SK-N-SH (cell line): ENCODE measurements around the gene POLR1C. TPM values are rescaled to one million over a fixed set of nuclear protein-coding genes. Genes with fewer than 3 reads are reported as not detected.

Source experiments
- CTCF ChIA-PET: fragments of 300-600, 350-600 bp; formaldehyde crosslinking; extraction: SDS; loops from one replicate; lab custom pipeline; 2021; lab: Yijun Ruan, JAX
- POLR2A ChIA-PET: fragments of 350-600 bp; sonication (Branson Sonifier 250); formaldehyde crosslinking; extraction: SDS; loops from one replicate; lab custom pipeline; 2020; ENCODE audit warnings: antibody characterized with exemption, inconsistent platforms; lab: Yijun Ruan, JAX
- DNase-seq: peaks from one replicate; pipeline ENCODE4 v3.0.0; 2012
- H2AFZ ChIP-seq: fragments of 200-600 bp; sonication (generic); 2 replicates; pipeline ENCODE4 v1.8.1; 2016; ENCODE audit warnings: antibody characterized with exemption, mild to moderate bottlenecking, low read depth
- H3F3A ChIP-seq: fragments of 200-600 bp; sonication (generic); replicated peaks from 2 replicates; pipeline ENCODE3; 2016; ENCODE audit warnings: antibody characterized with exemption, mild to moderate bottlenecking; ENCODE audit not compliant: insufficient read depth
- H3K27ac ChIP-seq, 2 experiments: fragments of 200-500 bp in 1 of 2; fragments of 200-600 bp in 1 of 2; sonication (Bioruptor generic) in 1 of 2; sonication (generic), shearing (Covaris generic) in 1 of 2; 2 replicates each; pipeline versions ENCODE4 v1.5.1 to v1.6.1; 2014 to 2016; ENCODE audit warnings: low read depth in 2 of 2, inconsistent platforms in 1 of 2, low read length in 1 of 2, mild to moderate bottlenecking in 1 of 2, mixed read lengths in 1 of 2
- H3K27me3 ChIP-seq: fragments of 200-600 bp; sonication (generic), shearing (Covaris generic); 2 replicates; pipeline ENCODE4 v1.6.1; 2016; ENCODE audit warnings: mixed run types; ENCODE audit not compliant: insufficient read depth
- H3K36me3 ChIP-seq, 2 experiments: fragments of 200-500 bp in 1 of 2; fragments of 200-600 bp in 1 of 2; sonication (Bioruptor generic) in 1 of 2; sonication (generic) in 1 of 2; replicated peaks in 1 of 2; 2 replicates each; pipeline versions ENCODE3 to v1.5.1; 2014 to 2016; ENCODE audit warnings: low read length in 1 of 2, mild to moderate bottlenecking in 1 of 2; ENCODE audit not compliant: insufficient read depth in 2 of 2, control insufficient read depth in 1 of 2
- H3K4me1 ChIP-seq, 2 experiments: fragments of 200-500 bp in 1 of 2; fragments of 200-600 bp in 1 of 2; sonication (Bioruptor generic) in 1 of 2; sonication (generic), shearing (Covaris generic) in 1 of 2; 2 replicates each; pipeline versions ENCODE4 v1.5.1 to v1.6.1; 2014 to 2016; ENCODE audit warnings: low read depth in 1 of 2, low read length in 1 of 2, mixed run types in 1 of 2; ENCODE audit not compliant: insufficient read depth in 2 of 2, control insufficient read depth in 1 of 2
- H3K4me2 ChIP-seq: fragments of 200-600 bp; sonication (generic), shearing (Covaris generic); 2 replicates; pipeline ENCODE4 v1.6.1; 2017; ENCODE audit warnings: mixed run types
- H3K4me3 ChIP-seq, 2 experiments: fragments of 200-500 bp in 1 of 2; fragments of 200-600 bp in 1 of 2; sonication (Bioruptor generic) in 1 of 2; sonication (generic), shearing (Covaris generic) in 1 of 2; 2 replicates each; pipeline versions ENCODE4 v1.5.1 to v1.8.1; 2014 to 2016; ENCODE audit warnings: low read depth in 2 of 2, inconsistent platforms in 1 of 2, low read length in 1 of 2, mild to moderate bottlenecking in 1 of 2, mixed read lengths in 1 of 2, moderate library complexity in 1 of 2
- H3K79me2 ChIP-seq: fragments of 200-600 bp; sonication (generic); 2 replicates; pipeline ENCODE4 v1.8.1; 2017; ENCODE audit warnings: mild to moderate bottlenecking; ENCODE audit not compliant: insufficient read depth
- H3K9ac ChIP-seq: fragments of 200-600 bp; sonication (generic); 2 replicates; pipeline ENCODE4 v1.6.1; 2017; ENCODE audit warnings: mixed run types
- H3K9me2 ChIP-seq: fragments of 200-600 bp; sonication (generic); 2 replicates; pipeline ENCODE4 v1.6.1; 2017; ENCODE audit warnings: mixed run types
- H3K9me3 ChIP-seq: fragments of 200-600 bp; sonication (generic); 2 replicates; pipeline ENCODE4 v1.6.1; 2017; ENCODE audit warnings: mixed run types, mild to moderate bottlenecking, moderate library complexity
- H4K20me1 ChIP-seq: fragments of 200-600 bp; sonication (generic); 2 replicates; pipeline ENCODE4 v1.6.1; 2017; ENCODE audit warnings: mild to moderate bottlenecking, mixed run types; ENCODE audit not compliant: insufficient read depth
- CHD2 ChIP-seq: fragments of 150-350 bp; IDR thresholded peaks from 2 replicates; pipeline ENCODE4 v1.6.1; 2018; ENCODE audit warnings: low read length; ENCODE audit not compliant: partially characterized antibody
- ELF1 ChIP-seq: IDR thresholded peaks from 2 replicates; pipeline ENCODE4 v1.4.0; 2012
- EZH2phosphoT487 ChIP-seq: fragments of 200-600 bp; sonication (generic); IDR thresholded peaks from 2 replicates; pipeline ENCODE4 v1.6.1; 2017; ENCODE audit warnings: low read depth, mixed run types, mild to moderate bottlenecking, antibody characterized with exemption, moderate library complexity, borderline replicate concordance
- FOXJ3 ChIP-seq: sonication (generic); formaldehyde crosslinking; IDR thresholded peaks from 2 replicates; pipeline ENCODE4 v1.5.1; 2020; ENCODE audit warnings: mild to moderate bottlenecking, missing genetic modification reagents
- GABPA ChIP-seq: IDR thresholded peaks from 2 replicates; pipeline ENCODE4 v1.4.0; 2012; ENCODE audit warnings: low read depth, mild to moderate bottlenecking
- GATA2 ChIP-seq: sonication (generic); formaldehyde crosslinking; IDR thresholded peaks from 2 replicates; pipeline ENCODE4 v1.5.0; 2020; ENCODE audit warnings: mild to moderate bottlenecking, missing genetic modification reagents
- JUND ChIP-seq: IDR thresholded peaks from 2 replicates; pipeline ENCODE4 v1.4.0; 2012
- MEF2A ChIP-seq: IDR thresholded peaks from 2 replicates; pipeline ENCODE4 v1.4.0; 2012; ENCODE audit warnings: low read depth, borderline replicate concordance
- MXI1 ChIP-seq: IDR thresholded peaks from 2 replicates; pipeline ENCODE4 v1.6.1; 2012; ENCODE audit warnings: mild to moderate bottlenecking, low read depth, low read length, improper control_type of control experiment
- NFIC ChIP-seq: IDR thresholded peaks from 2 replicates; pipeline ENCODE4 v1.4.0; 2012; ENCODE audit warnings: borderline replicate concordance
- NRF1 ChIP-seq: IDR thresholded peaks from 2 replicates; pipeline ENCODE4 v1.6.1; 2012; ENCODE audit warnings: low read depth, mild to moderate bottlenecking, low read length
- RFX5 ChIP-seq: IDR thresholded peaks from 2 replicates; pipeline ENCODE4 v1.6.1; 2012; ENCODE audit warnings: mild to moderate bottlenecking, improper control_type of control experiment, low read length
- SMC3 ChIP-seq: IDR thresholded peaks from 2 replicates; pipeline ENCODE4 v1.6.1; 2012; ENCODE audit warnings: low read depth, low read length, improper control_type of control experiment
- TCF12 ChIP-seq: IDR thresholded peaks from 2 replicates; pipeline ENCODE4 v1.4.0; 2012
- YY1 ChIP-seq: IDR thresholded peaks from 2 replicates; pipeline ENCODE4 v1.4.0; 2012; ENCODE audit warnings: low read depth, mild to moderate bottlenecking
- WGBS: methylation state at CpG from one replicate; pipeline ENCODE4 v1.1.6; 2017; ENCODE audit warnings: low lambda C conversion rate; 5-methylcytosine and 5-hydroxymethylcytosine counted together
- polyA plus RNA-seq, 3 experiments: library from polyadenylated mRNA; depleted of rRNA; stranded (reverse); fragments of >200 nt; gene quantifications; 2 replicates each; pipeline ENCODE4 v1.2.3, GENCODE V29; 2012
- TF ChIP-seq, protein P1 (sequence below): fragments of 150-350 bp; IDR thresholded peaks from 2 replicates; pipeline ENCODE4 v1.6.1; 2017; ENCODE audit warnings: antibody characterized with exemption, low read length, low read depth, borderline replicate concordance
- TF ChIP-seq, protein P2 (sequence below): fragments of 150-350 bp; IDR thresholded peaks from 2 replicates; pipeline ENCODE4 v1.6.1; 2016; ENCODE audit warnings: mild to moderate bottlenecking, low read depth, low read length
- TF ChIP-seq, protein P3 (sequence below): IDR thresholded peaks from 2 replicates; pipeline ENCODE4 v1.4.0; 2012; ENCODE audit warnings: low read depth
- TF ChIP-seq, protein P4 (sequence below): IDR thresholded peaks from 2 replicates; pipeline ENCODE4 v1.6.1; 2012; ENCODE audit warnings: mild to moderate bottlenecking, low read depth, low read length, moderate library complexity
- TF ChIP-seq, protein P5 (sequence below): IDR thresholded peaks from 2 replicates; pipeline ENCODE4 v1.4.0; 2012; ENCODE audit warnings: low read depth, borderline replicate concordance

POLR1C gene
- polyA plus RNA-seq, 1 of the 3 experiments (the other 2 are of a cell fraction): 59.1 TPM

DNA sequence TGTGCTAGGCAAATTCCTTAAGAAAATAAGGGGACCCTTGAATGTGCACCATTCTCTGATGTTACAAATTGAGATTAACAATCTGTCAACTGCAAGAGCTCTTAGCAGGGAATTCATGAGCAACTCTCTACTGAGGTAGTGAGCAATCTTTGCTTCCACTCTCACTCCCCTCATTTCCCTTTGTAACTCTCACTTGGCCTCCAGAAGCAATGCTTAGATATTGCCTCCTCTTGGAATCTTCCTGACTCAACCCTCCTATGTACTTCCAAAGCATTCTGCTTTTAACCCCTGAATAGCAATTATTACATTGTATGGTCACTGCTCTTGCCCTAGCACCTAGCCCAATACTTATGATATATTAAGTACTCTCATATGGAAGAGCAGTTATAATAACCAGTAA, 42.4 kb downstream of the POLR1C start:
- H3K36me3 ChIP-seq: peaks cover 63 to 87% of the 10 kb centered on the region in 2 experiments
- H3K9me2 ChIP-seq: no peaks in the 10 kb centered on the region
- ChIA-PET POLR2A (no interaction called here), CTCF (no interaction called here)
- H3F3A ChIP-seq: no peaks in the 10 kb centered on the region
- no peak overlapping the region for H3K4me2 ChIP-seq
- H3K4me1 ChIP-seq: no peaks in the 10 kb centered on the region
- no peaks in the 10 kb centered on the region for H3K9me3 ChIP-seq
- no peak for TF ChIP-seq MEF2A
- TF ChIP-seq MXI1: no peak
- TF ChIP-seq NFIC: no peak
- TF ChIP-seq FOXJ3: no peak
- TF ChIP-seq TCF12: no peak
- no peak for TF ChIP-seq ELF1
- TF ChIP-seq, protein P1, sequence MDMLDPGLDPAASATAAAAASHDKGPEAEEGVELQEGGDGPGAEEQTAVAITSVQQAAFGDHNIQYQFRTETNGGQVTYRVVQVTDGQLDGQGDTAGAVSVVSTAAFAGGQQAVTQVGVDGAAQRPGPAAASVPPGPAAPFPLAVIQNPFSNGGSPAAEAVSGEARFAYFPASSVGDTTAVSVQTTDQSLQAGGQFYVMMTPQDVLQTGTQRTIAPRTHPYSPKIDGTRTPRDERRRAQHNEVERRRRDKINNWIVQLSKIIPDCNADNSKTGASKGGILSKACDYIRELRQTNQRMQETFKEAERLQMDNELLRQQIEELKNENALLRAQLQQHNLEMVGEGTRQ: no peak
- no peak for TF ChIP-seq CHD2
- TF ChIP-seq, protein P2, sequence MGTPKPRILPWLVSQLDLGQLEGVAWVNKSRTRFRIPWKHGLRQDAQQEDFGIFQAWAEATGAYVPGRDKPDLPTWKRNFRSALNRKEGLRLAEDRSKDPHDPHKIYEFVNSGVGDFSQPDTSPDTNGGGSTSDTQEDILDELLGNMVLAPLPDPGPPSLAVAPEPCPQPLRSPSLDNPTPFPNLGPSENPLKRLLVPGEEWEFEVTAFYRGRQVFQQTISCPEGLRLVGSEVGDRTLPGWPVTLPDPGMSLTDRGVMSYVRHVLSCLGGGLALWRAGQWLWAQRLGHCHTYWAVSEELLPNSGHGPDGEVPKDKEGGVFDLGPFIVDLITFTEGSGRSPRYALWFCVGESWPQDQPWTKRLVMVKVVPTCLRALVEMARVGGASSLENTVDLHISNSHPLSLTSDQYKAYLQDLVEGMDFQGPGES: no peak
- TF ChIP-seq JUND: no peak
- TF ChIP-seq SMC3: no peak
- TF ChIP-seq, all 33 proteins: peak for 0
- H3K4me3 ChIP-seq: no peak overlapping the region
- no peaks in the 10 kb centered on the region for H3K79me2 ChIP-seq
- no peak overlapping the region for H3K9ac ChIP-seq
- no peak overlapping the region for H2AFZ ChIP-seq
- H3K27me3 ChIP-seq: no peaks in the 10 kb centered on the region
- DNase-seq: no peak
- H3K27ac ChIP-seq: no peak overlapping the region
- no peaks in the 10 kb centered on the region for H4K20me1 ChIP-seq

DNA sequence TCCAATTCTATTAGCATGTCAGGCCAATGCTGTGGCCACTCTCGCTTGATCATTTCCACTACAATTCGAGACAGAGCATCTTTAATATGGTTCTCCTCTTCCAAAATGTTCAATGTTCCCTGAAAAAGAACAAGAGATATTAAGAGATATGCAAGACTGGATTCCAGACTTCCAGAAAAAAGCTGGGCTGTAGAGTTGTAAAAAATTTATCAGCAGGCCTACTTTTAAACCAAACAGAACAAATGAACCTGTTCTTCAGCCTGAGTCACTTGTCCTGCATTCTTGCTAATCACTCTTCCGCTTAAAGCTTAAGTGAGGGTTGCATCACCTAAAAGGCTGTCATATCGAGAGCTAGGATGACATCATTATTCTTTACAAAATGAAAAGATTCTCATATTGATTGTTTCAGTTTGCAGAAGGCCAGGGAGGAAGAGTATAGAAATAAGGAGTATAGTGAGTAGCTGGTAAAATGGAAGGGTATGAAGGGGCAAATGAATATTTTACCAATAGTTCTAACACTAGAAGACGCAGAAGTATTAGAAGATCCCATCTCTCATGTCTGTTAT, 54.1 kb downstream of the POLR1C start:
- 92% methylated on average over 5 of the region's 5 CpGs for WGBS
- Histone ChIP-seq H3K9me2 (no peaks in the 10 kb centered on the region), H3F3A (peaks cover 13% of the 10 kb centered on the region), H4K20me1 (no peaks in the 10 kb centered on the region), H3K27me3 (no peaks in the 10 kb centered on the region), H3K4me3 (no peak overlapping the region), H3K4me1 (no peaks in the 10 kb centered on the region; a peak in 1 of 4 replicates), H2AFZ (no peak overlapping the region), H3K36me3 (peaks cover 39 to 55% of the 10 kb centered on the region in 2 experiments), H3K27ac (no peak overlapping the region), H3K79me2 (peaks cover 37% of the 10 kb centered on the region), H3K9me3 (no peaks in the 10 kb centered on the region), H3K4me2 (no peak overlapping the region), H3K9ac (no peak overlapping the region)
- ChIA-PET CTCF (interaction anchor here (0.6 to 1.3 kb wide), 3 partner anchors 61 to 588 kb away, joined by 3 read pairs; partner anchors contain the start of gene CAPN11), POLR2A (interaction anchor here (0.6 kb wide), 1 partner anchor 11 kb away, joined by 3 read pairs; no protein-coding TSS in a partner anchor)
- DNase-seq: no peak
- TF ChIP-seq RFX5 (no peak), SMC3 (no peak), GATA2 (CRISPR knock-in tag) (no peak), FOXJ3 (no peak), GABPA (no peak), YY1 (no peak), EZH2phosphoT487 (no peak), NRF1 (no peak)
- TF ChIP-seq, protein P3, sequence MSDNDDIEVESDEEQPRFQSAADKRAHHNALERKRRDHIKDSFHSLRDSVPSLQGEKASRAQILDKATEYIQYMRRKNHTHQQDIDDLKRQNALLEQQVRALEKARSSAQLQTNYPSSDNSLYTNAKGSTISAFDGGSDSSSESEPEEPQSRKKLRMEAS: no peak
- TF ChIP-seq, protein P4, sequence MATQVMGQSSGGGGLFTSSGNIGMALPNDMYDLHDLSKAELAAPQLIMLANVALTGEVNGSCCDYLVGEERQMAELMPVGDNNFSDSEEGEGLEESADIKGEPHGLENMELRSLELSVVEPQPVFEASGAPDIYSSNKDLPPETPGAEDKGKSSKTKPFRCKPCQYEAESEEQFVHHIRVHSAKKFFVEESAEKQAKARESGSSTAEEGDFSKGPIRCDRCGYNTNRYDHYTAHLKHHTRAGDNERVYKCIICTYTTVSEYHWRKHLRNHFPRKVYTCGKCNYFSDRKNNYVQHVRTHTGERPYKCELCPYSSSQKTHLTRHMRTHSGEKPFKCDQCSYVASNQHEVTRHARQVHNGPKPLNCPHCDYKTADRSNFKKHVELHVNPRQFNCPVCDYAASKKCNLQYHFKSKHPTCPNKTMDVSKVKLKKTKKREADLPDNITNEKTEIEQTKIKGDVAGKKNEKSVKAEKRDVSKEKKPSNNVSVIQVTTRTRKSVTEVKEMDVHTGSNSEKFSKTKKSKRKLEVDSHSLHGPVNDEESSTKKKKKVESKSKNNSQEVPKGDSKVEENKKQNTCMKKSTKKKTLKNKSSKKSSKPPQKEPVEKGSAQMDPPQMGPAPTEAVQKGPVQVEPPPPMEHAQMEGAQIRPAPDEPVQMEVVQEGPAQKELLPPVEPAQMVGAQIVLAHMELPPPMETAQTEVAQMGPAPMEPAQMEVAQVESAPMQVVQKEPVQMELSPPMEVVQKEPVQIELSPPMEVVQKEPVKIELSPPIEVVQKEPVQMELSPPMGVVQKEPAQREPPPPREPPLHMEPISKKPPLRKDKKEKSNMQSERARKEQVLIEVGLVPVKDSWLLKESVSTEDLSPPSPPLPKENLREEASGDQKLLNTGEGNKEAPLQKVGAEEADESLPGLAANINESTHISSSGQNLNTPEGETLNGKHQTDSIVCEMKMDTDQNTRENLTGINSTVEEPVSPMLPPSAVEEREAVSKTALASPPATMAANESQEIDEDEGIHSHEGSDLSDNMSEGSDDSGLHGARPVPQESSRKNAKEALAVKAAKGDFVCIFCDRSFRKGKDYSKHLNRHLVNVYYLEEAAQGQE: no peak
- TF ChIP-seq, protein P5, sequence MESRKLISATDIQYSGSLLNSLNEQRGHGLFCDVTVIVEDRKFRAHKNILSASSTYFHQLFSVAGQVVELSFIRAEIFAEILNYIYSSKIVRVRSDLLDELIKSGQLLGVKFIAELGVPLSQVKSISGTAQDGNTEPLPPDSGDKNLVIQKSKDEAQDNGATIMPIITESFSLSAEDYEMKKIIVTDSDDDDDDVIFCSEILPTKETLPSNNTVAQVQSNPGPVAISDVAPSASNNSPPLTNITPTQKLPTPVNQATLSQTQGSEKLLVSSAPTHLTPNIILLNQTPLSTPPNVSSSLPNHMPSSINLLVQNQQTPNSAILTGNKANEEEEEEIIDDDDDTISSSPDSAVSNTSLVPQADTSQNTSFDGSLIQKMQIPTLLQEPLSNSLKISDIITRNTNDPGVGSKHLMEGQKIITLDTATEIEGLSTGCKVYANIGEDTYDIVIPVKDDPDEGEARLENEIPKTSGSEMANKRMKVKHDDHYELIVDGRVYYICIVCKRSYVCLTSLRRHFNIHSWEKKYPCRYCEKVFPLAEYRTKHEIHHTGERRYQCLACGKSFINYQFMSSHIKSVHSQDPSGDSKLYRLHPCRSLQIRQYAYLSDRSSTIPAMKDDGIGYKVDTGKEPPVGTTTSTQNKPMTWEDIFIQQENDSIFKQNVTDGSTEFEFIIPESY: no peak
- TF ChIP-seq, protein P1: no peak
